MCF 10A (cell line): Measurements from ENCODE around the gene POLR2E. TPM values are rescaled to one million over a fixed set of nuclear protein-coding genes. Genes with fewer than 3 reads are reported as not detected.
A peak's percentile ranks its signal among the peaks of the same experiment; 100 is the strongest.

Experiments
- BruUV-seq: library from RNA; stranded (reverse); fragments of 400-500 nt; replicated peaks from 2 replicates; lab custom pipeline; 2021; lab: Mats Ljungman, UMichigan
- CTCF ChIA-PET: fragments of 300-600 bp; sonication (Branson Sonifier 250); formaldehyde crosslinking; extraction: SDS; loops from one replicate; lab custom pipeline; 2021; ENCODE audit warnings: antibody characterized with exemption, inconsistent platforms; lab: Yijun Ruan, JAX
- POLR2A ChIA-PET: fragments of 300-600, 350-650 bp; sonication (Branson Sonifier 250); formaldehyde crosslinking; extraction: SDS; loops from one replicate; lab custom pipeline; 2020; ENCODE audit warnings: antibody characterized with exemption, inconsistent platforms; lab: Yijun Ruan, JAX
- DNase-seq: peaks from one replicate; pipeline ENCODE4 v3.0.0-alpha.2; 2018; ENCODE audit not compliant: unreplicated experiment
- H3K27ac Mint-ChIP-seq: one replicate; pipeline ENCODE4 v1.8.0; 2022; ENCODE audit warnings: mild to moderate bottlenecking, low read depth, mixed read lengths; ENCODE audit not compliant: unreplicated experiment
- H3K27me3 Mint-ChIP-seq: one replicate; pipeline ENCODE4 v1.8.0; 2022; ENCODE audit warnings: mixed read lengths; ENCODE audit not compliant: insufficient read depth, unreplicated experiment
- H3K36me3 Mint-ChIP-seq: one replicate; pipeline ENCODE4 v1.8.0; 2022; ENCODE audit warnings: mild to moderate bottlenecking, moderate library complexity, mixed read lengths; ENCODE audit not compliant: insufficient read depth, unreplicated experiment
- H3K4me1 Mint-ChIP-seq: one replicate; pipeline ENCODE4 v1.8.0; 2022; ENCODE audit warnings: mixed read lengths; ENCODE audit not compliant: insufficient read depth, unreplicated experiment
- H3K4me3 Mint-ChIP-seq: one replicate; pipeline ENCODE4 v1.8.0; 2022; ENCODE audit warnings: mild to moderate bottlenecking, moderate library complexity, mixed read lengths; ENCODE audit not compliant: unreplicated experiment
- H3K9me3 Mint-ChIP-seq: one replicate; pipeline ENCODE4 v1.8.0; 2022; ENCODE audit warnings: mixed read lengths; ENCODE audit not compliant: unreplicated experiment
- intact Hi-C: fragments of 100-400 bp; cut with micrococcal nuclease; formaldehyde crosslinking; loops from 2 replicates; pipeline ENCODE4 v1.14.1; 2022
- total RNA-seq: library from RNA; stranded (reverse); gene quantifications from 2 replicates; pipeline ENCODE4 v1.2.3, GENCODE V29; 2022
- TF ChIP-seq, protein P1 (sequence below): fragments of 200-600 bp; IDR thresholded peaks from one replicate; pipeline ENCODE4 v1.8.0; 2022; ENCODE audit warnings: antibody characterized with exemption, mild to moderate bottlenecking; ENCODE audit not compliant: unreplicated experiment

Gene POLR2E
- total RNA-seq, 1 experiment from 2014 or later, result 184 TPM

DNA sequence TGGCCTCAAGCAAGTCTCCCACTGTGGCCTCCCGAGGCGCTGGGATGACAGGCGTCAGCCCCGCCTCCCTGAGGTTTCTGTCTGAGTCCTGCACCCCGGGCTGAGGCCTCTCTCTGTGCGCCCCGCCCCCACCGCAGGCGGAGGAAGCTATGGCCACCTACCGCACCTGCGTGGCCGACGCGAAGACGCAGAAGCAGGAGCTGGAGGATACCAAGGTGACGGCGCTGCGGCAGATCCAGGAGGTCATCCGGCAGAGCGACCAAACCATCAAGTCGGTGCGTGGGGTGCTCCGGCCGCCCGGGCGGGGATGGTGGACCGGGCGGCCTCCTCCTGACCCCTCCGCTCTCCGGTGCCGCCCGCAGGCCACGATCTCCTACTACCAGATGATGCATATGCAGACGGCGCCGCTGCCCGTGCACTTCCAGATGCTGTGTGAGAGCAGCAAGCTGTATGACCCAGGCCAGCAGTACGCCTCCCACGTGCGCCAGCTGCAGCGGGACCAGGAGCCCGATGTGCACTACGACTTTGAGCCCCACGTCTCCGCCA lies 15.5 kb downstream of the POLR2E start:
- no peak overlapping the region for H3K4me3 Mint-ChIP-seq
- BruUV-seq, result no TSS peak
- peaks cover 26% of the 10 kb centered on the region for H3K36me3 Mint-ChIP-seq
- CTCF ChIA-PET, result interaction anchor here (0.6 kb wide), 1 partner anchor 165 kb away, joined by 3 read pairs; no protein-coding TSS in a partner anchor
- no peaks in the 10 kb centered on the region for H3K27me3 Mint-ChIP-seq
- POLR2A ChIA-PET, result interaction anchor here (0.7 kb wide), 1 partner anchor 141 kb away, joined by 3 read pairs; no protein-coding TSS in a partner anchor
- peaks cover 14% of the 10 kb centered on the region for H3K4me1 Mint-ChIP-seq
- no peaks in the 10 kb centered on the region for H3K9me3 Mint-ChIP-seq
- intact Hi-C loops, result no loop called here
- H3K27ac Mint-ChIP-seq, result no peak overlapping the region
- TF ChIP-seq, protein P1, sequence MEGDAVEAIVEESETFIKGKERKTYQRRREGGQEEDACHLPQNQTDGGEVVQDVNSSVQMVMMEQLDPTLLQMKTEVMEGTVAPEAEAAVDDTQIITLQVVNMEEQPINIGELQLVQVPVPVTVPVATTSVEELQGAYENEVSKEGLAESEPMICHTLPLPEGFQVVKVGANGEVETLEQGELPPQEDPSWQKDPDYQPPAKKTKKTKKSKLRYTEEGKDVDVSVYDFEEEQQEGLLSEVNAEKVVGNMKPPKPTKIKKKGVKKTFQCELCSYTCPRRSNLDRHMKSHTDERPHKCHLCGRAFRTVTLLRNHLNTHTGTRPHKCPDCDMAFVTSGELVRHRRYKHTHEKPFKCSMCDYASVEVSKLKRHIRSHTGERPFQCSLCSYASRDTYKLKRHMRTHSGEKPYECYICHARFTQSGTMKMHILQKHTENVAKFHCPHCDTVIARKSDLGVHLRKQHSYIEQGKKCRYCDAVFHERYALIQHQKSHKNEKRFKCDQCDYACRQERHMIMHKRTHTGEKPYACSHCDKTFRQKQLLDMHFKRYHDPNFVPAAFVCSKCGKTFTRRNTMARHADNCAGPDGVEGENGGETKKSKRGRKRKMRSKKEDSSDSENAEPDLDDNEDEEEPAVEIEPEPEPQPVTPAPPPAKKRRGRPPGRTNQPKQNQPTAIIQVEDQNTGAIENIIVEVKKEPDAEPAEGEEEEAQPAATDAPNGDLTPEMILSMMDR, result no peak
- DNase-seq, result no peak

DNA sequence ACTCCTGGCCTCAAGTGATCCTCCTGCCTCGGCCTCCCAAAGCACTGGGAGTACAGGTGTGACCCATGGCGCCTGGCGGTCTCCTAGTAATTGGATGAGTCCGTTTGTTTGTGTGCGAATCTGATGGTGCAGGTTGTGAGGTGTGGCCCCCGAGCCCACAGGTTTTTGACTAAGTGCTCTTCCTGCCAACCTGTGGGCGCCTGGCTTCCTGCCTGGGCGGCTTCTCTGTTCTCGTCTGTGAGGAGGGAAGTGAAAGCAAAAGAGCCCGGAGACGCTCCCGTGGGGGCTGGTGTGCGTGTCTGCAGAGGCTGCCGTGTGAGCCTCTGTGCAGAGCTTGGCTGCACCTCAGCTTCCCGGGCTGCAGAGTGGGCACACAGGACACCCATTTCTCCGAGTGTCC lies 18.2 kb downstream of the POLR2E start:
- H3K4me3 Mint-ChIP-seq, result peak overlapping the region; percentile 19
- TF ChIP-seq, protein P1, result no peak
- ChIA-PET POLR2A (interaction anchor here (0.6 to 4.2 kb wide), 5 partner anchors 8 to 1073 kb away, joined by 3 to 20 read pairs (median 3); no protein-coding TSS in a partner anchor), CTCF (interaction anchor here (0.6 to 1.2 kb wide), 3 partner anchors 19 to 140 kb away, joined by 3 to 5 read pairs (median 4); no protein-coding TSS in a partner anchor)
- peak; percentile 79 for DNase-seq
- H3K27me3 Mint-ChIP-seq, result no peaks in the 10 kb centered on the region
- peaks cover 8% of the 10 kb centered on the region for H3K4me1 Mint-ChIP-seq
- peaks cover 12% of the 10 kb centered on the region for H3K36me3 Mint-ChIP-seq
- no peaks in the 10 kb centered on the region for H3K9me3 Mint-ChIP-seq
- no TSS peak for BruUV-seq
- intact Hi-C loops, result no loop called here
- H3K27ac Mint-ChIP-seq, result no peak overlapping the region

DNA sequence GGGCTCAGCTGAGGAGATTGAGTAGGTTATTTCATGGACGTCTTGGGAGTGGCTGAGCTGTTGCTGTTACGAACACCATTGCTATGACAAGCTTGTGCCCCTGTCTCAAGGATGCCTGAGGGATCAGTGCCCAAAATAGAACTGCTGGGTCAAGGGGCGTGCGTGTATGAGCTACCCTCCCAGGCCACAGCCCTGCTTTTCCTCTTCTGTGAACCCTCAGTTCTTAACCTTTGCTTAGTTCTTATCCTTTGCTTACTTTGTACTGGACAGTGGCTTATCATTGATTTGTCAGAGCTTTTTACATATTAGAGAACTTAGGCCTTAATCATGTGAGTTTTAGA lies 19.2 kb downstream of the POLR2E start:
- intact Hi-C loops, result no loop called here
- CTCF ChIA-PET, result no interaction called here
- no TSS peak for BruUV-seq
- no peak for DNase-seq
- H3K9me3 Mint-ChIP-seq, result no peaks in the 10 kb centered on the region
- no peak overlapping the region for H3K27ac Mint-ChIP-seq
- peaks cover 8% of the 10 kb centered on the region for H3K4me1 Mint-ChIP-seq
- no peaks in the 10 kb centered on the region for H3K27me3 Mint-ChIP-seq
- POLR2A ChIA-PET, result interaction anchor here (0.6 to 4.2 kb wide), 9 partner anchors 9 to 128 kb away, joined by 3 to 20 read pairs (median 5); partner anchors contain the start of gene CNN2
- TF ChIP-seq, protein P1, result no peak
- peak overlapping the region; percentile 43 for H3K4me3 Mint-ChIP-seq
- H3K36me3 Mint-ChIP-seq, result peaks cover 12% of the 10 kb centered on the region

DNA sequence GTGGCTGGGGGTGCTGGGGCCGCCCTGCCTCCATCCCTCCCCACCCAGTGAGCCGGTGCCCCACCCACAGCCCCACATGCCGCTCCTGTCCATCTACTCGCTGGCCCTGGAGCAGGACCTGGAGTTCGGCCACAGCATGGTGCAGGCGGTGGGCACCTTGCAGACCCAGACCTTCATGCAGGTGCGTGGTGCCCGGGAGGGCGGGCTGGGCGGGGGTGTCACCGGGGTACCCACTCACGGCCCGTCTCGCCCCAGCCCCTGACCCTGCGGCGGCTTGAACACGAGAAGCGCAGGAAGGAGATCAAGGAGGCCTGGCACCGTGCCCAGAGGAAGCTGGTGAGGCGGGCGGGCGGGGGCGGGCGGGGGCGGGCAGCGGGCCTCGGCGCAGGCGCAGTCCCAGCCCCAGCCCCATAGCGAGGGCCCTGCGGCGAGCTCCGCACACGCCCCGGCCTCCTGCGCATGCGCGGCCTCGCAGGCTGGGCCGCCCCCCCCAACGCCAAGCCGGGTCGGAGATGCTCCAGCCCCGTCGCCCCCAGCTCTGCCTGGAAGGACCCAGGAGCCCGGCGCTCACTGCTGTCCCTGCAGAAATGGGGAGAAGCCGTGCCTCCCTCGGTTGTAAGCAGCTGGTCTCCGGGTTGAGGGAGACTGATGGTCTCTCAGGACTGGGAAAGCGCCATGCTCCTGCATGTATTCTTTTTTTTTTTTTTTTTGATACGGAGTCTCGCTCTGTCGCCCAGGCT lies 20.5 kb downstream of the POLR2E start:
- POLR2A ChIA-PET, result interaction anchor here (0.6 to 4.2 kb wide), 12 partner anchors 9 to 441 kb away, joined by 3 to 20 read pairs (median 5); partner anchors contain the start of genes ABCA7, ATP5F1D, CNN2 and POLRMT
- Mint-ChIP-seq H3K36me3 (peaks cover under 1% of the 10 kb centered on the region), H3K27me3 (no peaks in the 10 kb centered on the region), H3K4me3 (no peak overlapping the region), H3K9me3 (no peaks in the 10 kb centered on the region), H3K27ac (no peak overlapping the region), H3K4me1 (peaks cover 8% of the 10 kb centered on the region)
- peak; percentile 87 for DNase-seq
- TF ChIP-seq, protein P1, result no peak
- CTCF ChIA-PET, result interaction anchor here (0.8 to 1.4 kb wide), 2 partner anchors 17 to 23 kb away, joined by 4 read pairs; no protein-coding TSS in a partner anchor
- intact Hi-C loops, result no loop called here
- BruUV-seq, result no TSS peak
